KOPT-K1 (cell line): ENCODE measurements around the gene NUAK1.
"Not testable (repeated sequence)": the region's sequence is repeated elsewhere in the genome, so short reads cannot be mapped to it uniquely, and the experiment has no call there.

Experiments
- H3K27ac ChIP-seq: fragments of 200-600 bp; sonication (generic); 2 replicates; pipeline ENCODE4 v1.5.1; 2016; ENCODE audit warnings: antibody characterized with exemption, mild to moderate bottlenecking, low read depth, low read length; ENCODE audit not compliant: poor library complexity, severe bottlenecking
- H3K36me3 ChIP-seq: fragments of 200-600 bp; sonication (generic); 2 replicates; pipeline ENCODE4 v1.5.1; 2017; ENCODE audit warnings: antibody characterized with exemption, mild to moderate bottlenecking, low read length, moderate library complexity; ENCODE audit not compliant: insufficient read depth
- H3K9me3 ChIP-seq: fragments of 200-600 bp; sonication (generic); 2 replicates; pipeline ENCODE4 v1.5.1; 2017; ENCODE audit warnings: antibody characterized with exemption, low read length, mild to moderate bottlenecking; ENCODE audit not compliant: insufficient read depth, poor library complexity, severe bottlenecking

Gene NUAK1

DNA sequence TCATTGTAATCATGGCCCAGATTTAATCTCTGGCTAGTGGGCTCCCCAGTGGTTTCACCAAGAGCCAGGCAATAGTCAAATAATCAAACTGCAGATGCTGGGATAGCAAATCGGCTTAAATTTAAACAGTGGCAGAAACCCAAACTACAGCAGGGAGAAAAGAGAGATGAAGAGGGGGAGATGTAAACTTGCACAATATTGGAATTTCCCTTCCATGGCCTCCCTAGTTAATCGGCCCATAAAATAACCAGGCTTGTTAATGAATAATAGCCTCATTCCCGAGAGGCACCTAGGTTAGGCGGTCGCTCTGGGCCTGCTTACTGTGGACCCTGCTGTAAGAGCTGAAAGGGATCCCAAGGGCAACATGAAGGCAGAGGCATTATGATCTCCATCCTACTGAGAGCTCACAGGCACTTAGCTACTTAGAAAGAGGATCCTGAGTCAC, 116.2 kb downstream of the NUAK1 start:
- no peaks in the 10 kb centered on the region for H3K36me3 ChIP-seq
- peaks cover 16% of the 10 kb centered on the region for H3K9me3 ChIP-seq
- no peak overlapping the region for H3K27ac ChIP-seq

DNA sequence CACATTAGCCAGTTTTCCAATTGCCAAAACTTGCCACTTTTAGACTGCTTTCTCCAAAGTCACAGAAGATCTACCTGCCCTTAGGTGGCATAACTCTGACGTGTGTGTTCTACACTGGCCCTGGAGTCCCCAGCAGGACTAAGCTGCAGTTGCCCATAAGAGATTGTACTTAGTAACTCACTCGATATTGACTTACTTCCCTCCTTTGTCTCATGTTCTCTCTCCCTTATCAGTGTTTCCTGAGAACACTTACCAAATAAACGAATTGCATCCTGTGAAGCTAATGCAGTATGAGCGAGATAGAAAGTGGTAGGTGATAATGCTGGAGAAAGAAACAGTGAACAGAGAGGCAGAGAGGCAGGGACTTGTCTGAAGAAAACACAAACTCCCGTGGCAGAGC, 117.2 kb downstream of the NUAK1 start:
- H3K9me3 ChIP-seq = peaks cover 16% of the 10 kb centered on the region
- no peaks in the 10 kb centered on the region for H3K36me3 ChIP-seq
- H3K27ac ChIP-seq = no peak overlapping the region

DNA sequence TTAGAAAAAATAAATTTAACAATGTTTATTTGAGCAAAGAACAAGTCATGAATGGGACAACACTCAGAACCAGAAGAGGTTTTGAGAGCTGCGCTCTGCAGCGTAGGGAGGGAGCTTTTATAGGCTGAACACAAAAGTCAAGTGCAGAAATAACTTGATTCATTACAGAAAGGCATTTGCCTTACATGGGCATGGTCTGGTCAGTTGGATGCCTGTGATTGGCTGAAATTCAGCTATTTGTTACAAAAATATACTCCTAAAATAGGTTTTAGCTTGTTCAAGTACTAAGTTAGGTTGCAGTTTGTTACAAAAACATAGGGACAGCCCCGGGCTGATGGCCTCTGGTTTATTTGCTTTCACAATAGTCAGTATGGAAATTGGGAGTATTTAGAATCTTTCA, 118.0 kb downstream of the NUAK1 start:
- no peak overlapping the region for H3K27ac ChIP-seq
- no peaks in the 10 kb centered on the region for H3K36me3 ChIP-seq
- H3K9me3 ChIP-seq = peaks cover 16% of the 10 kb centered on the region

DNA sequence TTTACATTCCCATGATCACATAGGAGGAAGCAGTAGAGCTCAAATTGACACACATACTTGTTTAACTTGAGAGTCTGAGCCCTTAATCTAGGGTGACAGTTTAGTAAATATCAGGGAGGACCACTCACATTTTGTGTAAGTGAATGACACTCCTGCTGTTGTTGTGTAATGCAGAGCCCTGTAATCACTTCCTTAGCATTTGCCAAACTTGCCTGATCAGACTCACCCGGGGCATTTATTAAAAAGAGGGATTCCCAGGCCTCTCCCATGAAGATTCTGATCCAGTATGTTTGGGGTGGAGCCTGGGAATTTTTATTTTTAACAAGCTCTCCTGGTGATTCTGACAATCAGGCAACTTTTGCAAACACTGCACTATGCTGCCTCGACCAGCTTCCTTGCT, 119.6 kb downstream of the NUAK1 start:
- Histone ChIP-seq H3K36me3 (no peaks in the 10 kb centered on the region), H3K27ac (no peak overlapping the region), H3K9me3 (peaks cover 16% of the 10 kb centered on the region)

DNA sequence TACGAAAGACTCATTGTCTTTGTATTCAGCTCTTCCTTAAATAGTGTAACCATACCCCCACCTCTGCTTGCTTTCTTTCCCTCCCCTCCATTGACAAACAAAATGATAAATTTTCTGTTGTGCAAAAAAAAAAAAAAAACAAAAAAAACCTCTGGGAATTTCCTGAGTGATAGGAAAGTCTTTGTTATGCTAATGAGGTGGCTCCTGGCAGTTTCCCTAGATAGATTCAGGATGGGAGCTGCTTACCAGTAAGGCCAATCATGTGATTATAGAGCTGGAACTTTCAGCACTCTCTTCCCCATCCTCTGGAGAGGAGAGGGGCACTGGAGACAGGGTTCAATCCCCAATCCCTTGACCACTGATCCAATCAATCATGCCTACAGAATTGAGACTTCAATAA, 120.5 kb downstream of the NUAK1 start:
- Histone ChIP-seq H3K27ac (no peak overlapping the region), H3K36me3 (no peaks in the 10 kb centered on the region), H3K9me3 (peaks cover 16% of the 10 kb centered on the region)

DNA sequence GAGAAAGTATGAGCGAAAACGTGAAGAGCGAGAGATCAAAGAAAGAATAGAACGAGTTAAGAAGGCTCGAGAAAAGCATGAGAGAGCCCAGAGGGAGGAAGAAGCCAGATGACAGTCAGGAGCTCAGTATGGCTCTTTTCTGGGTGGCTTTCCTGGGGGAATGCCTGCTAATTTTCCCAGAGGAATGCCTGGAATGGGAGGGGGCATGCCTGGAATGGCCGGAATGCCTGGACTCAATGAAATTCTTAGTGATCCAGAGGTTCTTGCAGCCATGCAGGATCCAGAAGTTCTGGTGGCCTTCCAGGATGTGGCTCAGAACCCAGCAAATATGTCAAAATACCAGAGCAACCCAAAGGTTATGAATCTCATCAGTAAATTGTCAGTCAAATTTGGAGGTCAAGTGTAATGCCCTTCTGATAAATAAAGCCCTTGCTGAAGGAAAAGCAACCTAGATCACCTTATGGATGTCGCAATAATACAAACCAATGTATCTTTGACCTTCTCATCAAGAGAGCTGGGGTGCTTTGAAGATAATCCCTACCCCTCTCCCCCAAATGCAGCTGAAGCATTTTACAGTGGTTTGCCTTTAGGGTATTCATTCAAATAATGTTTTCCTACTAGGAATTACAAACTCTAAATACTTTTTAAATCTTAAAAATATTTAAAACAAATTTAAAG, 122.0 kb downstream of the NUAK1 start:
- not testable (repeated sequence) for H3K36me3 ChIP-seq, H3K27ac ChIP-seq
- peaks cover 16% of the 10 kb centered on the region for H3K9me3 ChIP-seq

DNA sequence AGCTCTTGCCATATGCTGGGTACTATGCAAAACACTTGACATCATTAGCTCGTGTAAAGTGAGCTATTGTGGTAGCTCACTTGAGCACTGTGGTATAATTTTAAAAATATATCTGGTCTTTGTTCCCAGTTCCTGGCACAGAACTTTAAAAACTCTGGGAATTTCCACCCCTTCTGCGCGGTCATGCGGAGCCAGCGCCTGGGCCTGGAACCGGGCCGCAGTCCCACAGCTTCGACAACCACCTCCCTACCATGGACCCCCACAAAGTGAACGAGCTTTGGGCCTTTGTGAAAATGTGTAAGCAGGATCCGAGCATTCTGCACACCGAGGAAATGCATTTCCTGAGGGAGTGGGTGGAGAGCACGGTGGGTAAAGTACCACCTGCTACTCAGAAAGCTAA, 123.1 kb downstream of the NUAK1 start:
- Histone ChIP-seq H3K36me3 (no peaks in the 10 kb centered on the region), H3K27ac (no peak overlapping the region), H3K9me3 (peaks cover 16% of the 10 kb centered on the region)

DNA sequence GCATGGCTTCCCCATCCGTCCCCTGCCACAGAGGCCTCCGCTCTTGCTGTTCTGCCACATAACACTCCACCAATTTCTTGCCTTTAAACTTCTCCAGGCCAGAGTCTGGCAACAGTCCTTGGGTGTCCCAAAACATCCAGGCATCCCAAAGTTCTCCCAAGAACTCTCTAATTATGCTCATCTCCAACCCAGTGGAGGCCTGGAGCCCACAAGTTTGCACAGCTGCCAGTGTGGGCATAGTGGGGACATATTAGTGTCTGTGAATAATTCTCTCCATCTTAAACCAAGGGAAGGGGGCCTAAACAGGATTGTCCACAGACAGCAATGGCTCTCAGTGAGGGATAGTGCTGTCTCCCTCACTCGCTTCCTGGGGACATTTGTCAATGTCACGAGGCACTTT, 124.8 kb downstream of the NUAK1 start:
- H3K27ac ChIP-seq = no peak overlapping the region
- H3K36me3 ChIP-seq = no peaks in the 10 kb centered on the region
- H3K9me3 ChIP-seq = peaks cover 7% of the 10 kb centered on the region
